Endometrium (tissue), 2 donors: Measurements from ENCODE around the gene ERVFRD-1.
"Not testable (repeated sequence)": the region's sequence is repeated elsewhere in the genome, so short reads cannot be mapped to it uniquely, and the experiment has no call there.

Source experiments
- FAIRE-seq: peaks from 2 replicates; lab custom pipeline; 2012; peaks lifted over from hg19 to GRCh38; lab: Jason Lieb, UNC
- donor health status: control.
- donor health status: control.

Gene ERVFRD-1

GRCh38 chr6:11128608-11129007, 17.1 kb upstream of the ERVFRD-1 start:
- no peak for FAIRE-seq

GRCh38 chr6:11126876-11127275, 15.4 kb upstream of the ERVFRD-1 start:
- no peak for FAIRE-seq

GRCh38 chr6:11123978-11124377, 12.5 kb upstream of the ERVFRD-1 start:
- FAIRE-seq, result no peak

GRCh38 chr6:11122380-11122779, 10.9 kb upstream of the ERVFRD-1 start:
- no peak for FAIRE-seq

GRCh38 chr6:11121851-11122250, 10.3 kb upstream of the ERVFRD-1 start:
- FAIRE-seq, result no peak

GRCh38 chr6:11120271-11121005, 8.9 kb upstream of the ERVFRD-1 start:
- no peak for FAIRE-seq

GRCh38 chr6:11115808-11116536, 4.4 kb upstream of the ERVFRD-1 start:
- not testable (repeated sequence) for FAIRE-seq

- FAIRE-seq, result peak; percentile 55
Measured at GRCh38 chr6:11113038-11113437, 1.5 kb upstream of the ERVFRD-1 start.

- no peak for FAIRE-seq
Measured at GRCh38 chr6:11111769-11112437, 378 bp upstream of the ERVFRD-1 start.

- FAIRE-seq, result no peak
Measured at GRCh38 chr6:11108726-11109125, 2.8 kb downstream of the ERVFRD-1 start.

- no peak for FAIRE-seq
Measured at GRCh38 chr6:11103065-11103464, 8.5 kb downstream of the ERVFRD-1 start.

GRCh38 chr6:11101417-11101816, 10.1 kb downstream of the ERVFRD-1 start:
- FAIRE-seq, result no peak

GRCh38 chr6:11098004-11098403, 13.5 kb downstream of the ERVFRD-1 start:
- FAIRE-seq, result no peak

- no peak for FAIRE-seq
Measured at GRCh38 chr6:11097476-11097875, 14.0 kb downstream of the ERVFRD-1 start.

- no peak for FAIRE-seq
Measured at GRCh38 chr6:11096109-11096508, 15.4 kb downstream of the ERVFRD-1 start.

GRCh38 chr6:11094941-11095340, 16.6 kb downstream of the ERVFRD-1 start:
- FAIRE-seq, result no peak

GRCh38 chr6:11094411-11094851, 17.1 kb downstream of the ERVFRD-1 start:
- FAIRE-seq, result no peak

GRCh38 chr6:11093626-11094410, 17.7 kb downstream of the ERVFRD-1 start, which contains the start of gene SMIM13:
Gene SMIM13 (plus strand): TSS chr6:11093834. CDS start chr6:11094314, 480 bp downstream.
- FAIRE-seq, result peak; percentile 75

GRCh38 chr6:11093376-11093625, 18.2 kb downstream of the ERVFRD-1 start:
- no peak for FAIRE-seq

GRCh38 chr6:11092668-11093375, 18.7 kb downstream of the ERVFRD-1 start:
- no peak for FAIRE-seq

- not testable (repeated sequence) for FAIRE-seq
Measured at GRCh38 chr6:11091141-11091540, 20.4 kb downstream of the ERVFRD-1 start.

- no peak for FAIRE-seq
Measured at GRCh38 chr6:11089695-11090094, 21.8 kb downstream of the ERVFRD-1 start.
